ENCODE data around the gene SPATA18.

SPATA18 gene, protein sequence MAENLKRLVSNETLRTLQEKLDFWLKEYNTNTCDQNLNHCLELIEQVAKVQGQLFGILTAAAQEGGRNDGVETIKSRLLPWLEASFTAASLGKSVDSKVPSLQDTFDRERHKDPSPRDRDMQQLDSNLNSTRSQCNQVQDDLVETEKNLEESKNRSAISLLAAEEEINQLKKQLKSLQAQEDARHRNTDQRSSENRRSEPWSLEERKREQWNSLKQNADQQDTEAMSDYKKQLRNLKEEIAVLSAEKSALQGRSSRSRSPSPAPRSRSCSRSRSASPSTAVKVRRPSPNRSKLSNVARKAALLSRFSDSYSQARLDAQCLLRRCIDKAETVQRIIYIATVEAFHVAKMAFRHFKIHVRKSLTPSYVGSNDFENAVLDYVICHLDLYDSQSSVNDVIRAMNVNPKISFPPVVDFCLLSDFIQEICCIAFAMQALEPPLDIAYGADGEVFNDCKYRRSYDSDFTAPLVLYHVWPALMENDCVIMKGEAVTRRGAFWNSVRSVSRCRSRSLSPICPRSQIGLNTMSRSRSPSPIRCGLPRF

DNA sequence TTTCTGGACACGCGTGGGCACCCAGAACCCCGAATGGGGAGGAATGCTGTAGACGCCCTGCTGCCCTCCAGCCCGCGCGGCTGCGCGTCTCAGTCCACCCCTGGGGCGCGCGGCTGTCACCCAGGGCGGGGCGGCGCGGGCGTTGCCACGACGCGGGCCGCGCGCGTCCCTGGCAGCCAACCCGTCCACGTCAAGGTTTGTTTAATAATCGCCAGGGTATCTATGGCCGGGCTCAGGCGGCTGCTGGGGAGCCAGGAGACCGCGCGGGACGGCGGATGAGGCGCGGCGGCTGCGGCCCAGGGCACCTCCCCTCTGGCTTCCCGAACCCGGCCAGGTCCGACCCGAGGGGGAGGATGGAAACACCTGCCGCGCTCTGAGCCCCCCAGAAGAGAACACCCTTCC is at the start of gene SPATA18:
Gene SPATA18 (plus strand): TSS at position 92 of the 402 bp plus-strand sequence. CDS start 401 bp downstream, outside the sequence.
- TF ChIP-seq, protein P1, sequence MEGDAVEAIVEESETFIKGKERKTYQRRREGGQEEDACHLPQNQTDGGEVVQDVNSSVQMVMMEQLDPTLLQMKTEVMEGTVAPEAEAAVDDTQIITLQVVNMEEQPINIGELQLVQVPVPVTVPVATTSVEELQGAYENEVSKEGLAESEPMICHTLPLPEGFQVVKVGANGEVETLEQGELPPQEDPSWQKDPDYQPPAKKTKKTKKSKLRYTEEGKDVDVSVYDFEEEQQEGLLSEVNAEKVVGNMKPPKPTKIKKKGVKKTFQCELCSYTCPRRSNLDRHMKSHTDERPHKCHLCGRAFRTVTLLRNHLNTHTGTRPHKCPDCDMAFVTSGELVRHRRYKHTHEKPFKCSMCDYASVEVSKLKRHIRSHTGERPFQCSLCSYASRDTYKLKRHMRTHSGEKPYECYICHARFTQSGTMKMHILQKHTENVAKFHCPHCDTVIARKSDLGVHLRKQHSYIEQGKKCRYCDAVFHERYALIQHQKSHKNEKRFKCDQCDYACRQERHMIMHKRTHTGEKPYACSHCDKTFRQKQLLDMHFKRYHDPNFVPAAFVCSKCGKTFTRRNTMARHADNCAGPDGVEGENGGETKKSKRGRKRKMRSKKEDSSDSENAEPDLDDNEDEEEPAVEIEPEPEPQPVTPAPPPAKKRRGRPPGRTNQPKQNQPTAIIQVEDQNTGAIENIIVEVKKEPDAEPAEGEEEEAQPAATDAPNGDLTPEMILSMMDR (IDR thresholded peaks at IDR 0.05; ENCODE audit: extremely low read depth, insufficient read depth, missing control alignments) = no peak
- peak; percentile 63 for DNase-seq (ENCODE audit: low spot score)
- in situ Hi-C loops (cut with MboI; ENCODE audit: low pct_unique_long_range_greater_than_20kb, low sequenced_read_pairs, unreplicated experiment) = no loop called here

DNA sequence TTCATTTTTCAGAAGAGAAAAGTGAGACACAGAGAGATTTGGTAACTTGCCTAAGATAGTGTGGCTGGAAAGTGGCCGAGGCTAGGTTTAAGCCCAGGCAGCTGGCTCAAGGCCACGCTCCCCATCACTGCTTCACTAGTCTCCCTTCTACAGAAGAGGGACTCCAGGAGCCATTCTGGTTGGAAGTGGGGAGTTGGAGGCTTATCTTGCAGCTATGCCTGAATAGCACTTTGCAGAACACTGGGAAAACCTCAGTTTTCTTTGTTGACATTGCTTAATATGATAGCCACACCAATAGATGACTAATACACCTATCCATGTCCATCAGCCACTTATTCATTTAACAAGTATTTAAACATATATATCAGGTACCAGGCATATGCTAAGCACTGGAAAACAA is 49.5 kb upstream of the SPATA18 start:
- no peak for DNase-seq (ENCODE audit: low spot score)
- in situ Hi-C loops (cut with MboI; ENCODE audit: low pct_unique_long_range_greater_than_20kb, low sequenced_read_pairs, unreplicated experiment) = no loop called here
- TF ChIP-seq, protein P1 (IDR thresholded peaks at IDR 0.05; ENCODE audit: extremely low read depth, insufficient read depth, missing control alignments) = no peak

DNA sequence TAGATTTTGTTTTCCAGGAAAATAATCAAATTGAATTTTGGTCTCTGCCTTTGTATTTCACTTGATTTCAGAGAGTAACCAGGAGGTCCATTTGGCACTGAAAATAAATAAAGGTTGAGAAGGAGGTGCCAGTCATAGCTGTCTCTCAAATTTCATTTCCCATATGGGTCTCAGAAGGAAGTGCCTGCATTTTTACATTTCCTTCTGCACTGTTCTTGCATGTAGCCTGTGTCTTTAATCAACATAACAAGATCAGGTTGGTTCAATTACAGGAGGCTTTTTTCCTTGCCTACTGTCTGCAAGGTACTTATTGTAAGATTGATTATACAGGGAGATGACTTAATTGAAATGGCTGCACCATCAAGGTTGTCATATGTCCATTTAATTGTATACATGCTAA is 46.7 kb upstream of the SPATA18 start:
- in situ Hi-C loops (cut with MboI; ENCODE audit: low pct_unique_long_range_greater_than_20kb, low sequenced_read_pairs, unreplicated experiment) = no loop called here
- no peak for DNase-seq (ENCODE audit: low spot score)
- TF ChIP-seq, protein P1 (IDR thresholded peaks at IDR 0.05; ENCODE audit: extremely low read depth, insufficient read depth, missing control alignments) = no peak

DNA sequence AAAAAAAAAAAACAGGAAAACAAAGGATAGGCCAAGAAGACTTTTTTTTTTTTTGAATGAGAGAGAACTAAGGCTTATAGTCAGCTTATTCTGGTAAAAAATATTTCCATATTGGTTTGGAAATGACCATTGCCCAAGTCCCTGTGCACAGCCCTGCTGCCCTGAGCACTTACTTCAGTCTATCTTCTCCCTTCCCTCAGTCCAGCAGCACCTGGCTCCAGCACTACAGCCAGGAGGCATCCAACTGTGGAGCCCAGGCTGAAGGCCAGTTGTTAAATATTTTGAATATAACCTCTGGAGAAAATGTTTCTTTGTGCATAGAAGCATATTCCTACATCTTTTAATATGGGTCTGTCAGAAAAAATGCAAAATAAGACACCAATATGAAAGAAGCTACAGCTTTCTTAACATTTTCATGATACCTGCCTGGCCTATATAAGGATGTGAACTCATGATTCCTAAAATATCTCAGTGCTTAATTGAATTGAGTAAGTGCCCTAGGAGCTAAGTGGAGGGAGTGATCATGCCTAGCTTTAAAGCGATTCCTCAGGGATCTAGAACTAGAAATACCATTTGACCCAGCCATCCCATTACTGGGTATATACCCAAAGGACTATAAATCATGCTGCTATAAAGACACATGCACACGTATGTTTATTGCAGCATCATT is 45.4 kb upstream of the SPATA18 start:
- DNase-seq (ENCODE audit: low spot score) = no peak
- in situ Hi-C loops (cut with MboI; ENCODE audit: low pct_unique_long_range_greater_than_20kb, low sequenced_read_pairs, unreplicated experiment) = no loop called here
- TF ChIP-seq, protein P1 (IDR thresholded peaks at IDR 0.05; ENCODE audit: extremely low read depth, insufficient read depth, missing control alignments) = no peak

DNA sequence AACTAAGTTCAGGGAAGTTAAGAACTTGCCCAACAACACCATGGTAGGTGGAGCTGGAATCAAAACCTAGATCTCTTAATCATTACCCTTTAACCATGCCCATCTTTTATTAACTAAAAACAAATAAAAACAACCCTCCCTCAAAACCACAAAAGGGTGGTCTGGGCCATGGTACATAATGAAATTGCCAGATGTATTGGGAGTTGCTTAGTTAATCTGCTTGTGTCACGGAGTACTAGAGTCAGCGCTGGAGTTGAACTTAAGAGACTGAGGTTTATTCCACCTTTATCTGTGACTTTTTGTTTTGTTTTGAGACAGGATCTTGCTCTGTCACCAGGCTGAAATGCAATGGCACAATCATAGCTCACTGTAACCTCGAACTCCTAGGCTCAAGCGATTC is 44.2 kb upstream of the SPATA18 start:
- in situ Hi-C loops (cut with MboI; ENCODE audit: low pct_unique_long_range_greater_than_20kb, low sequenced_read_pairs, unreplicated experiment) = no loop called here
- TF ChIP-seq, protein P1 (IDR thresholded peaks at IDR 0.05; ENCODE audit: extremely low read depth, insufficient read depth, missing control alignments) = no peak
- DNase-seq (ENCODE audit: low spot score) = no peak

DNA sequence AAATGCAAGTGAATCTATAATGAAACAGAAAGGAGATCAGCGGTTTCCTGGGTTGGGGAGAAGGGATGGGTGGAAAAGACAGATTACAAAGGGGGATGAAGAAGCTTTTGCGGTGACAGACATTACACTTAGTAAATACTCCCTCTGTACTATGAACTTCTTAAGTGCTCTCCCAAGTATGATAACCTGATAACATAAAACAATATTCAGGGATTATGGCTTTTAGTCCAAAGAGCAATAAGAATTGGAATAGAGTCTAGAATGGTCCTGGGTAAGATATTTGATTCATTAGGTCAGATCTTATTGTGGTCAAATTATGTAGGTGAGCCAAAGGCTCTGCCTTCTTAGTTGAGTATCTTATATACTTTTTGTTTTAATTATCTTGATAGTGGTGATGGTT is 40.1 kb upstream of the SPATA18 start:
- in situ Hi-C loops (cut with MboI; ENCODE audit: low pct_unique_long_range_greater_than_20kb, low sequenced_read_pairs, unreplicated experiment) = no loop called here
- no peak for DNase-seq (ENCODE audit: low spot score)
- TF ChIP-seq, protein P1 (IDR thresholded peaks at IDR 0.05; ENCODE audit: extremely low read depth, insufficient read depth, missing control alignments) = no peak
